ENCODE results near the gene TSHR. TPM values are rescaled to one million over a fixed set of nuclear protein-coding genes. Genes with fewer than 3 reads are reported as not detected.
"Not testable (repeated sequence)": the region's sequence is repeated elsewhere in the genome, so short reads cannot be mapped to it uniquely, and the experiment has no call there.

TSHR gene
- total RNA-seq, 3 donors from 2014 or later (not counting 1 experiment from before 2014, with no cell fraction given) = 0.80 TPM; not detected in 2

DNA sequence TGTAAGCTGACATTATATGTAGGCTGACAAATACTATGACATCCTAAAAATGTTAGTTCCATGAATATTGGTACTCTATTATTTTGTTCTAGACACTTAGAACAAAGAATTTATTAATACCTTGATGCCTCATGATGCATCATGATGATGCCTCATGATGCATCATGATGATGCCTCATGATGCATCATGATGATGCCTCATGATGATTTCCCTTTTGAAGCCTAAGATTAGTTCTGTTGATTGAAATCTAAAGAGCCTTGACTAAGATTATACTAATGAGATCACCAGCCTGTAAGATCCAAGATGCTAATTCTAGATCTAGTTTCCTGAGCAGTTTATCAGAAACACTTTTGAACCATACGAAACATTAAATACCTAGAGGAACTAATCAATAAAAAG is 9.2 kb upstream of the TSHR start:
- no CpG with 5 or more reads among the region's 1 CpG for WGBS (ENCODE audit: insufficient coverage)
- Mint-ChIP-seq H3K27ac (no peak overlapping the region), H3K27me3 (ENCODE audit: low read depth in 2 of 2) (peaks cover 23 to 35% of the 10 kb centered on the region in 2 donors), H3K4me3 (no peak overlapping the region), H3K36me3 (no peaks in the 10 kb centered on the region), H3K9me3 (no peaks in the 10 kb centered on the region), H3K4me1 (peaks cover 14 to 17% of the 10 kb centered on the region in 2 donors)
- Histone ChIP-seq H3K4me3 (ENCODE audit: low read length) (no peak overlapping the region), H3K36me3 (ENCODE audit: control insufficient read depth, insufficient read depth, low read length) (no peaks in the 10 kb centered on the region), H3K9me3 (ENCODE audit: control insufficient read depth, insufficient read depth, low read length) (no peaks in the 10 kb centered on the region), H3K27me3 (ENCODE audit: control insufficient read depth, insufficient read depth, low read length) (no peaks in the 10 kb centered on the region), H3K4me1 (ENCODE audit: control insufficient read depth, insufficient read depth, low read length) (peaks cover 10% of the 10 kb centered on the region), H3K27ac (ENCODE audit: low read length) (no peak overlapping the region)
- no peak for DNase-seq
- TF ChIP-seq, protein P1, sequence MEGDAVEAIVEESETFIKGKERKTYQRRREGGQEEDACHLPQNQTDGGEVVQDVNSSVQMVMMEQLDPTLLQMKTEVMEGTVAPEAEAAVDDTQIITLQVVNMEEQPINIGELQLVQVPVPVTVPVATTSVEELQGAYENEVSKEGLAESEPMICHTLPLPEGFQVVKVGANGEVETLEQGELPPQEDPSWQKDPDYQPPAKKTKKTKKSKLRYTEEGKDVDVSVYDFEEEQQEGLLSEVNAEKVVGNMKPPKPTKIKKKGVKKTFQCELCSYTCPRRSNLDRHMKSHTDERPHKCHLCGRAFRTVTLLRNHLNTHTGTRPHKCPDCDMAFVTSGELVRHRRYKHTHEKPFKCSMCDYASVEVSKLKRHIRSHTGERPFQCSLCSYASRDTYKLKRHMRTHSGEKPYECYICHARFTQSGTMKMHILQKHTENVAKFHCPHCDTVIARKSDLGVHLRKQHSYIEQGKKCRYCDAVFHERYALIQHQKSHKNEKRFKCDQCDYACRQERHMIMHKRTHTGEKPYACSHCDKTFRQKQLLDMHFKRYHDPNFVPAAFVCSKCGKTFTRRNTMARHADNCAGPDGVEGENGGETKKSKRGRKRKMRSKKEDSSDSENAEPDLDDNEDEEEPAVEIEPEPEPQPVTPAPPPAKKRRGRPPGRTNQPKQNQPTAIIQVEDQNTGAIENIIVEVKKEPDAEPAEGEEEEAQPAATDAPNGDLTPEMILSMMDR (IDR thresholded peaks at IDR 0.05) = no peak
- ATAC-seq = no peak
- intact Hi-C loops (cut with micrococcal nuclease) = no loop called here

DNA sequence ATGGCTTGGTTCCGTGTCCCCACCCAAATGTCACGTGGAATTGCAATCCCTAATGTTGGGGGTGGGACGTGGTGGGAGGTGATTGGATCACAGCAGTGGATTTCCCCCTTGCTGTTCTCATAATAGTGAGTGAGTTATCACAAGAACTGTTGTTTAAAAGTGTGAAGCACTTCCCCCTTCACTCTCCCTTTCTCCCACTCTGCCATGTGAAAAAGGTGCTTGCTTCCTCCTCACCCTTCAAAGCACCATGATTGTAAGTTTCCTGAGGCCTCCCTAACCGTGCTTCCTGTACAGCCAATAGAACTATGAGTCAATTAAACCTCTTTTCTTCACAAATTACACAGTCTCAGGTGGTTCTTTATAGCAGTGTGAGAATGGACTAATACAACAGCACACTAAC is 8.6 kb upstream of the TSHR start:
- Histone ChIP-seq H3K36me3 (ENCODE audit: control insufficient read depth, insufficient read depth, low read length) (no peaks in the 10 kb centered on the region), H3K27ac (ENCODE audit: low read length) (no peak overlapping the region), H3K9me3 (ENCODE audit: control insufficient read depth, insufficient read depth, low read length) (no peaks in the 10 kb centered on the region), H3K4me1 (ENCODE audit: control insufficient read depth, insufficient read depth, low read length) (peaks cover 4% of the 10 kb centered on the region), H3K4me3 (ENCODE audit: low read length) (no peak overlapping the region), H3K27me3 (ENCODE audit: control insufficient read depth, insufficient read depth, low read length) (no peaks in the 10 kb centered on the region)
- intact Hi-C loops (cut with micrococcal nuclease) = no loop called here
- H3K4me3 Mint-ChIP-seq = no peak overlapping the region
- TF ChIP-seq, protein P1 (IDR thresholded peaks at IDR 0.05) = no peak
- DNase-seq (no peak), ATAC-seq (no peak)
- WGBS (ENCODE audit: insufficient coverage) = 83% methylated on average over 4 of the region's 4 CpGs
- H3K27ac Mint-ChIP-seq = no peak overlapping the region
- H3K9me3 Mint-ChIP-seq = no peaks in the 10 kb centered on the region
- peaks cover 29 to 41% of the 10 kb centered on the region in 2 donors for H3K27me3 Mint-ChIP-seq (ENCODE audit: low read depth in 2 of 2)
- H3K4me1 Mint-ChIP-seq = peaks cover 10 to 11% of the 10 kb centered on the region in 2 donors
- H3K36me3 Mint-ChIP-seq = no peaks in the 10 kb centered on the region

GRCh38 chr14:80948291-80948690 is 7.1 kb upstream of the TSHR start:
- Histone ChIP-seq H3K36me3 (ENCODE audit: control insufficient read depth, insufficient read depth, low read length) (no peaks in the 10 kb centered on the region), H3K4me3 (ENCODE audit: low read length) (no peak overlapping the region), H3K4me1 (ENCODE audit: control insufficient read depth, insufficient read depth, low read length) (no peaks in the 10 kb centered on the region), H3K27ac (ENCODE audit: low read length) (no peak overlapping the region), H3K27me3 (ENCODE audit: control insufficient read depth, insufficient read depth, low read length) (no peaks in the 10 kb centered on the region), H3K9me3 (ENCODE audit: control insufficient read depth, insufficient read depth, low read length) (no peaks in the 10 kb centered on the region)
- DNase-seq = no peak
- intact Hi-C loops (cut with micrococcal nuclease) = no loop called here
- ATAC-seq = no peak
- no peaks in the 10 kb centered on the region for H3K4me1 Mint-ChIP-seq
- WGBS (ENCODE audit: insufficient coverage) = 40% methylated on average over 1 of the region's 1 CpG
- H3K4me3 Mint-ChIP-seq = no peak overlapping the region
- H3K36me3 Mint-ChIP-seq = no peaks in the 10 kb centered on the region
- TF ChIP-seq, protein P1 (IDR thresholded peaks at IDR 0.05) = no peak
- H3K27ac Mint-ChIP-seq = no peak overlapping the region
- no peaks in the 10 kb centered on the region for H3K9me3 Mint-ChIP-seq
- H3K27me3 Mint-ChIP-seq (ENCODE audit: low read depth in 2 of 2) = peaks cover 31 to 50% of the 10 kb centered on the region in 2 donors

GRCh38 chr14:80951491-80951890 is 3.9 kb upstream of the TSHR start:
- 80% methylated on average over 1 of the region's 4 CpGs for WGBS (ENCODE audit: insufficient coverage)
- Mint-ChIP-seq H3K27ac (no peak overlapping the region), H3K9me3 (no peaks in the 10 kb centered on the region), H3K36me3 (no peaks in the 10 kb centered on the region), H3K27me3 (ENCODE audit: low read depth in 2 of 2) (peaks cover 38 to 67% of the 10 kb centered on the region in 2 donors), H3K4me3 (no peak overlapping the region), H3K4me1 (peaks cover 6% of the 10 kb centered on the region in 2 donors)
- ATAC-seq (no peak), DNase-seq (no peak)
- H3K36me3 ChIP-seq (ENCODE audit: control insufficient read depth, insufficient read depth, low read length) = no peaks in the 10 kb centered on the region
- no peaks in the 10 kb centered on the region for H3K9me3 ChIP-seq (ENCODE audit: control insufficient read depth, insufficient read depth, low read length)
- no peak overlapping the region for H3K27ac ChIP-seq (ENCODE audit: low read length)
- intact Hi-C loops (cut with micrococcal nuclease) = no loop called here
- no peak overlapping the region for H3K4me3 ChIP-seq (ENCODE audit: low read length)
- peaks cover 7% of the 10 kb centered on the region for H3K27me3 ChIP-seq (ENCODE audit: control insufficient read depth, insufficient read depth, low read length)
- peaks cover 10% of the 10 kb centered on the region for H3K4me1 ChIP-seq (ENCODE audit: control insufficient read depth, insufficient read depth, low read length)
- TF ChIP-seq, protein P1 (IDR thresholded peaks at IDR 0.05) = no peak

- H3K27ac Mint-ChIP-seq; H3K4me3 Mint-ChIP-seq; H3K27me3 ChIP-seq (ENCODE audit: control insufficient read depth, insufficient read depth, low read length); intact Hi-C loops (cut with micrococcal nuclease); H3K36me3 Mint-ChIP-seq; DNase-seq; H3K27ac ChIP-seq (ENCODE audit: low read length); H3K9me3 Mint-ChIP-seq; ATAC-seq; H3K9me3 ChIP-seq (ENCODE audit: control insufficient read depth, insufficient read depth, low read length); H3K36me3 ChIP-seq (ENCODE audit: control insufficient read depth, insufficient read depth, low read length); H3K4me3 ChIP-seq (ENCODE audit: low read length): not testable (repeated sequence)
- H3K27me3 Mint-ChIP-seq (ENCODE audit: low read depth in 2 of 2) = peaks cover 40 to 61% of the 10 kb centered on the region in 2 donors
- peaks cover 8 to 13% of the 10 kb centered on the region in 2 donors for H3K4me1 Mint-ChIP-seq
- H3K4me1 ChIP-seq (ENCODE audit: control insufficient read depth, insufficient read depth, low read length) = peaks cover 10% of the 10 kb centered on the region
- WGBS (ENCODE audit: insufficient coverage) = 91% methylated on average over 18 of the region's 18 CpGs
Measured at GRCh38 chr14:80953211-80953610, 2.2 kb upstream of the TSHR start.
